Muscle of leg (tissue), 16 donors: ENCODE data around the gene ICE1. TPM values are rescaled to one million over a fixed set of nuclear protein-coding genes. Genes with fewer than 3 reads are reported as not detected.

Source experiments
- DNase-seq: peaks from one replicate; pipeline ENCODE4 v3.0.0; 2013
- H3K27ac ChIP-seq: one replicate; pipeline ENCODE4 v1.5.1; 2013; ENCODE audit warnings: mild to moderate bottlenecking, low read length, control low read depth
- H3K27me3 ChIP-seq: one replicate; pipeline ENCODE4 v1.6.1; 2013; ENCODE audit warnings: low read length; ENCODE audit not compliant: control insufficient read depth, insufficient read depth
- H3K36me3 ChIP-seq: one replicate; pipeline ENCODE4 v1.6.1; 2013; ENCODE audit warnings: low read length; ENCODE audit not compliant: control insufficient read depth, insufficient read depth
- H3K4me1 ChIP-seq: one replicate; pipeline ENCODE4 v1.6.1; 2013; ENCODE audit warnings: low read length; ENCODE audit not compliant: control insufficient read depth, insufficient read depth
- H3K4me3 ChIP-seq: one replicate; pipeline ENCODE4 v1.5.1; 2013; ENCODE audit warnings: low read length, control low read depth
- H3K9me3 ChIP-seq: replicated peaks from 2 replicates; pipeline ENCODE4 v1.6.1; 2013; ENCODE audit warnings: low read depth, low read length; ENCODE audit not compliant: control insufficient read depth
- WGBS: methylation state at CpG from one replicate; pipeline ENCODE4 v1.1.5; 2013; ENCODE audit warnings: missing lambda C conversion rate; ENCODE audit not compliant: insufficient coverage; 5-methylcytosine and 5-hydroxymethylcytosine counted together
- long read RNA-seq, 11 donors: transcript quantifications; one replicate each; lab custom pipeline, GENCODE V29; 2026
- polyA plus RNA-seq, 8 donors: library from polyadenylated mRNA; unstranded; fragments of 120-200 nt; gene quantifications; one replicate each; pipeline versions ENCODE4 v1.2.1 to v1.2.3, GENCODE V29; 2013; ENCODE audit warnings: inconsistent platforms in 1 of 8, low replicate concordance in 1 of 8; ENCODE audit not compliant: insufficient read length in 8 of 8, insufficient read depth in 1 of 8
- total RNA-seq: library from RNA; stranded (reverse); fragments of 120-200 nt; gene quantifications from one replicate; pipeline ENCODE4 v1.2.4, GENCODE V29; 2013

The ICE1 gene, protein sequence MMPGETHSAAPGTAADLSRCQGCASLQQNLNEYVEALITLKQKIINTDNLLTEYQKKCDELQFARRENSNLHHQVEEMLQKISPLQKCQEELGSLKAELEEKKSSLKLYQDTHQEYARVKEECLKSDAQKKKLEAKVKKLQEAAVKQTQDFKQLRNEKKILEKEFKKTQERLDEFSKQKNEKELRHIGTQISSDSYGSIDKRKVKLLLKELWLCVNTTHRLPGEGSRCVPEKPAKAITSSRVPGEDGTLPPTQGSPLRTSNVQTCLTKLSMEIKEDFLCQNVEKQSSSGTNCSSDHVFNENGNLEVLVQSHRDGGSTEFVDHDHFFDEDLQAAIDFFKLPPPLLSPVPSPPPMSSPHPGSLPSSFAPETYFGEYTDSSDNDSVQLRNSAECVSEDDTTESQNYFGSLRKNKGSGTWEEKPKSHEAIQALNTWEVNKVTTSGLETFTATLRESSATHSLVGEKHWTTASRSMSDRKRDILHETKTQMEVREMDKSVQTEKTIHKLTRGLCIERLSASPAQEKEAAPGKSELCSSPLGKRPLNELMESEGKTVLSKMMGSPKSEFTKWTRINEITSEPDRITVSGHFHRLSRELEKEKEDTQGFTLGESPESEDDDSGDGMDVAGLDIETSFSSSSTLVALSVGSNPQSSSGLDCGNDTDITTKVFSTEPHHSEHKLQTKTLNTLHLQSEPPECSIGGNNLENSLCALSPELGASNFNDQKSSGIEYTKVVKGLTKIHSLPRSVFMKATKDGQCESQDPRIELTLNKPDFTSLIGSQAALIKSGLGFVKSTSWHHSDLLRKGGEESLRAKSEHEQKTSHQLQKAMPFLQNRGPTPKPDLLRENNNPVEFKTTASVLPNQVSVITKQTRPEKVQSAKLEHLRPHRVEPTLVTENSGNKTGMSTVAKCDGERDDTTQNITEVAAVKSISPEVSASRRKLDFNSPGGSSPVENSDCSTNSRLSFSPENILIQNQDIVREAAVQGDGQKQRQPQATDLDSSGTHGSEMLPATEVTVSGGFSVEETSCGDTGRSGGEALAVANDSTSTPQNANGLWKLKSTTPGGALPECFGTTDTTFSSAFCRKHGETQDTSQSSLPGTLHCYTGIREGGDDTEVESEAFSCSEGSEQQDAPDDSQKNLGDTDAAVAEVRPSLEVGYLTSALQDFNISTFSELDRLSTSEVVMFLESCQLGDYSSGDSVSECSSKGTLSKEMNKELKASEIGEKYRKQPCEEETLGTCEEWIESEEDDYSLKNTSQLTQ (N-terminal part only)
- 26.5 TPM for total RNA-seq
- 10 to 100 TPM; 14.9 to 29.6 (median 25.8) TPM for polyA plus RNA-seq
- long read RNA-seq, donor 1, partial matches to known transcripts = 0 of 1 reads
- long read RNA-seq, donor 1, other reads (novel, unspliced or antisense) = 0 of 1 reads
- long read RNA-seq, donor 2 = 0 reads
- long read RNA-seq, donor 3 = 0 reads
- long read RNA-seq, donor 4, partial matches to known transcripts = 0 of 1 reads
- long read RNA-seq, donor 4, other reads (novel, unspliced or antisense) = 0 of 1 reads
- long read RNA-seq, donor 5, partial matches to known transcripts = 5 of 15 reads
- long read RNA-seq, donor 5, other reads (novel, unspliced or antisense) = 8 of 15 reads
- long read RNA-seq, donor 6, partial matches to known transcripts = 0 of 1 reads
- long read RNA-seq, donor 6, other reads (novel, unspliced or antisense) = 0 of 1 reads
- long read RNA-seq, donor 7, partial matches to known transcripts = 9 of 10 reads
- long read RNA-seq, donor 7, other reads (novel, unspliced or antisense) = 0 of 10 reads
- long read RNA-seq, donor 8, partial matches to known transcripts = 0 of 1 reads
- long read RNA-seq, donor 8, other reads (novel, unspliced or antisense) = 0 of 1 reads
- long read RNA-seq, donor 9 = 0 reads
- long read RNA-seq, donor 10, partial matches to known transcripts = 13 of 14 reads
- long read RNA-seq, donor 10, other reads (novel, unspliced or antisense) = 0 of 14 reads
- long read RNA-seq, donor 11, partial matches to known transcripts = 0 of 1 reads
- long read RNA-seq, donor 11, other reads (novel, unspliced or antisense) = 0 of 1 reads

DNA sequence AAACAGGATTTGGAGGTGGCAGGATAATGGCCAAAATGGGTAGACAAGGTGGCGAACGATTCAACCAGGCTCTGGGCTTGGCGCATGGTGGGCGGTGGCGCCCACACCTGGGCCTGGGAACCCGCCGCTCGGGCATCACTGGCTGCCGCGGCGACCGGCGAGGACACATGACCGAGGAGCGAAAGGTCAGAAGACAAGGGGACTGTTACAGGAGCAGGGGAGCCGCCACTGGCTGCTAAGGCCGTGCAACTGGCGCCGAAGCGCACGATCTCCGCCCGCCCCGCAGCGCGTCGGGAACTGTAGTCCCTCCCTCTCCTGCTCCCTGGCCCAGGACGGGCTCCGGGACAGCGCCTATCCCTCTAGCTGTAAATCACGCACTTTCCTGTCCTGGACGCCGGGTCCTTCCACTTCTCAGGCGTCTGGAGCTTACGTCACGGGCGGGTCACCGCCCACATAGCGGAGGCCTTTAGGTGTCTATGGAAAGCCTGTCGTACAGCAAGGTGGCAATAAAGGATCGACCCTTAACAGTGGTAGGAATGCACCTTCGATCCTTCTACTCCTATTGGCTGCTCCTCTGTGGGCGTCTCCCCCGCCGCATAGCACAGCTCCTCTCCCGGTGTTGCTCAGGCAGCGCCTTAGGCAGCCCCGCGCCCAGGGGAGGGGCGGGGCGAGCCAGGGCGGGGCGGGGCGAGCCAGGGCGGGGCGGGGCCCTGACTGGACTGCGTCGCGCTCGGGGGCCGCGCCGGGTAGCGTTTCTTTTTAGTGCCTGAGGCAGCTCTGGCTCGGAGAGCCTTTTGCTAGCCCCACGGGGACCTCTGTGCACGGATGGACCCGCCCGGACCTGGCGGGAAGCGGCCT, at the start of gene ICE1:
Gene ICE1, plus strand, starts transcription at position 717 of the 858 bp plus-strand sequence. CDS start 239 bp downstream, outside the sequence.
- no peaks in the 10 kb centered on the region for H3K36me3 ChIP-seq
- DNase-seq = peak; percentile 99
- no peaks in the 10 kb centered on the region for H3K27me3 ChIP-seq
- peak within 1 kb of the TSS; percentile 79 for H3K4me3 ChIP-seq
- peak within 1 kb of the TSS; percentile 99 for H3K27ac ChIP-seq
- peaks cover 31% of the 10 kb centered on the region for H3K4me1 ChIP-seq
- no peaks in the 10 kb centered on the region for H3K9me3 ChIP-seq
- under 1% methylated on average over 69 of the region's 71 CpGs for WGBS

DNA sequence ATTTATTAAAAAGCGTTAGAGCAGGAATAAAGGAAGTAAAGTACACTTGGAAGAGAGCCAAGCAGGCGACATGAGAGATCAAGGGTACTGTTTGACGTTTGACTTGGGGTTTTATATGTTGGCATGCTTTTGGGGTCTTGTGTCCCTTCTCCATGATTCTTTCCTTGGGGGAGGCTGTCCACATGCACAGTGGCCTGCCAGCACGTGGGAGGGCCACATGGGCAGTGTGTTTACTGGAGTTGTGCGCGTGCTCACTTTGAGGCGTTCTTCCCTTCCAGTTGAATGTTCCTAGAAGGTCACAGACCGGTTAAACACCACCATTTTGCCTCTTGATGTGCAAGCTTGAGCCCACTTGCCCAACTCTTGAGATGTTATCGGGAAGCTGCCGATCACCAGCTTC, 49.5 kb upstream of the ICE1 start:
- H3K36me3 ChIP-seq = no peaks in the 10 kb centered on the region
- no peak overlapping the region for H3K4me3 ChIP-seq
- H3K9me3 ChIP-seq = no peaks in the 10 kb centered on the region
- no peak for DNase-seq
- peak overlapping the region; percentile 68 for H3K27ac ChIP-seq
- H3K4me1 ChIP-seq = peaks cover 26% of the 10 kb centered on the region
- whole genome bisulfite sequencing = 82% methylated on average over 8 of the region's 10 CpGs
- H3K27me3 ChIP-seq = no peaks in the 10 kb centered on the region

DNA sequence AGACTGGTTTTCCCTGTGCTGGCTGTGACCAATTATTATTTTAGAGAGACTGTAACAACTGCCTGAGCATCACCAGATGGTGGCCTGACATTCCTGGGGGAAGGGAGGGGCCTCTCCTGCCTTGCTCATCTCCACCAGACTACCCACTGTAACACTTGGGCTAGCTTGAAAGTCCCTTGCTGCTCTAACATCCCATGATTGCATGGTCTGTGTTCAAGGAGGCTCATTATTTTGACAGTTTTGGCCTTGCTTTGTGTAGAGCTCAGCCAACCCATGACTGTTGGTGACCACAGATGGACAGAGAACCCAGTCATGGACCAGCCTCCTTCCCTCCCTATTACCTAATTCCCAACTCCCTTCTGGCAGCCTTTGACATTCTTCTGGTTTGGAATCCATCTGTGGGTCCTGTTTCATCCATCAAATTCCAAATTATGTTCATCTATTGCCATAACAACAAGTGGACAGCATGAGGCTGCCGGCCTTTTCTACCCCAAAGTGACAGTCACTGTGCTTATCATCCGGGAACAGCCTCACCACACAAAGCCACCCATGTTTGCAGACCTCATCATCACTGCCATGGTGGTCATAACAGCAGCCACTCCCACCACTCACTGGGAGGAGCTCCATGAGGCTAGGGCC, 49.0 kb upstream of the ICE1 start:
- Histone ChIP-seq H3K4me3 (no peak overlapping the region), H3K27ac (peak overlapping the region; percentile 68), H3K9me3 (no peaks in the 10 kb centered on the region), H3K27me3 (no peaks in the 10 kb centered on the region), H3K4me1 (peaks cover 26% of the 10 kb centered on the region), H3K36me3 (no peaks in the 10 kb centered on the region)
- peak; percentile 42 for DNase-seq
- 94% methylated on average over 2 of the region's 2 CpGs for WGBS

DNA sequence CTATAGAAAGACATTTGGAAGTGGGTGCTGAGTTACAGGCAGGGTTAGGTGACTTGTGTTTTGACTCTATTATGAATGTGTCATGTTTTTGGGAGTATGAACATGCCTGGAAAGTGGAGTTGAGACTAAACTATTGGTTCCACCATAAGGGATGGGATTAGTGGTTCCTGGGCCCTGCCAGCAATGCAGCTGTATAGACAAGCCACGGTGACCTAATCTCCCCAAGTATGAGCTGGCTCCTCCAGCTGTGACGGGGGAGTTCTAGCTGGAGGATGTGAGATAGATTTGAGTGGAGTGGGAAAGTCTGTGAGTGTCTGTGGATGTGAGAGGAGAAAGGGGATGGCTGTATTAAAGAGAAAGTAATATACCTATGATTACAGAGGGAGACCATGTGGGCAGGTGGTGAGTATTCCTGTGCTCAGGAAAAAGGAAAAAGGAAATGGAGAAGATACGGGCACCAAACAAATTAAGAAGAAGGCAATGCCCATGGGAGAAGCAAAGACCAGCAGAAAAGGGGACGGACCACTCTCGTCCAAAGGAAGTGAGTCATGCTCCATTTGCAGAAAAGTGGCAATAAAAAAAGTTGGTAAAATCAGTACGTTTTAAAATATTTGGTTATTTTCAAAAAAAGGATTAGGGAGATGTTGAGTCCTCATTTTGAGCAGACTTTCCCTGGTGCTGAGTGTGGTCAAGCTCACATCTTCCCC, 48.3 kb upstream of the ICE1 start:
- Histone ChIP-seq H3K27ac (peak overlapping the region; percentile 29), H3K36me3 (no peaks in the 10 kb centered on the region), H3K9me3 (no peaks in the 10 kb centered on the region), H3K27me3 (no peaks in the 10 kb centered on the region), H3K4me1 (peaks cover 26% of the 10 kb centered on the region), H3K4me3 (no peak overlapping the region)
- 41% methylated on average over 6 of the region's 6 CpGs for WGBS
- peak; percentile 72 for DNase-seq

DNA sequence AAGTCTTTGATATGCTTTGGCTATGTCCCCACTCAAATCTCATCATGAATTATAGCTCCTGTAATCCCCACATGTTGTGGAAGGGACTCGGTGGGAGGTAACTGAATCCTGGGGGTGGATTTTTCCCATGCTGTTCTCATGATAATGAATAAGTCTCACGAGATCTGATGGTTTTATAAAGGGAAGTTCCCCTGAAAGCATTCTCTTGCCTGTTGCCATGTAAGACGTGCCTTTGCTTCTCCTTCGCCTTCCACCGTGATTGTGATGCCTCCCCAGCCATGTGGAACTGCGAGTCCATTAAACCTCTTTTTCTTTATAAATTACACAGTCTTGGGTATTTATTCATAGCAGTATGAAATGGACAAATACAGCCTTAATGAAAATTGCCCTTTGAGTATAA, 44.7 kb upstream of the ICE1 start:
- 75% methylated on average over 2 of the region's 6 CpGs for WGBS
- H3K9me3 ChIP-seq = no peaks in the 10 kb centered on the region
- no peaks in the 10 kb centered on the region for H3K27me3 ChIP-seq
- DNase-seq = no peak
- peaks cover 29% of the 10 kb centered on the region for H3K4me1 ChIP-seq
- H3K36me3 ChIP-seq = no peaks in the 10 kb centered on the region
- H3K27ac ChIP-seq = no peak overlapping the region
- H3K4me3 ChIP-seq = no peak overlapping the region

DNA sequence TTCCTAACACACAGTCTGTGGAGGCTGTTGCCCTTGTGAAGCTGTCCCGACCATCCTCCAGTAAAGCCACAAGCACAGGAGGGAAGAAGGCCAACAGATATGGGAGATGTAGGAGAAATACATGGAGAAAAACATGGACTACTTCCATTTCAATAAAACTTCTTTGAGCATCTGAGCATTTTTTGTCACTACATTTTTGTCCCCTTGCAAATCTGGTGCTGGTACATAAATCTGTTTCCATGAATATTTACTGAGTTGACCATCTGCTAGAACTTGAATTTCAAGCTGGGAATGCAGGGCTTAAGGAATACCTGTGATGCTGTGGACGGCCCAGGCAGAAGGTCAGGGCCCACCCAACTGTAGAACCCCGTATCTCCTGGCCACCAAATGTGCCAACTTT, 43.9 kb upstream of the ICE1 start:
- Histone ChIP-seq H3K36me3 (no peaks in the 10 kb centered on the region), H3K4me1 (peaks cover 25% of the 10 kb centered on the region)
- WGBS = no CpG with 5 or more reads among the region's 3 CpGs

DNA sequence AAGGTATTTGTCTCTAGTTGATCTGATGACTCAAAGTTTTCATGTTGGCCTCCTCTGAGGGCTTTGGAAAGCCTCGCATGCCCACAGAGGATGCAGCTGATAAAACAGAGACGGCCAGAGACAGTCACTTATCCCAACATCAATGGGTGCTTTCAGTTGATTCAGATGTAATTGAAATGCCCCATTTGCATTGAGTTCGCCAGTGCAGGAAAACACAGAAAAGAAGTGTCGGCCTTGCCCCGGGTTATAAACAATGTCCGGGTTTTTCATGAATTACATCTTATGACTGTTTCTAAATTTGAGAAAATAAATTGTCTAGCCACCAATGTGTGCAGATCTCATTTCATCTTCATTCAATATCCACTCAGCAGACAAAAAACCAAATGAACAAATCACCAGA, 42.2 kb upstream of the ICE1 start:
- Histone ChIP-seq H3K27ac (no peak overlapping the region), H3K4me3 (no peak overlapping the region), H3K9me3 (no peaks in the 10 kb centered on the region), H3K4me1 (peaks cover 27% of the 10 kb centered on the region), H3K36me3 (no peaks in the 10 kb centered on the region), H3K27me3 (no peaks in the 10 kb centered on the region)
- DNase-seq = no peak
- no CpG with 5 or more reads among the region's 6 CpGs for WGBS

More for the DNA sequence above, 43.9 kb upstream of the ICE1 start:
- H3K9me3 ChIP-seq = no peaks in the 10 kb centered on the region
- H3K4me3 ChIP-seq = no peak overlapping the region
- H3K27me3 ChIP-seq = no peaks in the 10 kb centered on the region
- no peak for DNase-seq
- H3K27ac ChIP-seq = no peak overlapping the region
